GM12878 (cell line): Measurements from ENCODE around the gene C1orf210. TPM values are rescaled to one million over a fixed set of nuclear protein-coding genes. Genes with fewer than 3 reads are reported as not detected.

ENCODE experiments used
- ATAC-seq: fragments of 200-7000 bp; cut with Tn5 transposase; 3 replicates; pipeline ENCODE4 v1.9.1; 2020; ENCODE audit warnings: mild to moderate bottlenecking, moderate library complexity
- BruUV-seq: library from RNA; stranded (reverse); fragments of 400-500 nt; replicated peaks from 2 replicates; lab custom pipeline; 2021; lab: Mats Ljungman, UMichigan
- CTCF ChIA-PET: fragments of 300-600 bp; sonication (Branson Sonifier 250); formaldehyde crosslinking; extraction: SDS; loops from one replicate; lab custom pipeline; 2021; ENCODE audit warnings: inconsistent platforms; lab: Yijun Ruan, JAX
- POLR2A ChIA-PET: fragments of 350-600 bp; formaldehyde crosslinking; extraction: SDS; loops from one replicate; lab custom pipeline; 2021; ENCODE audit warnings: inconsistent platforms; lab: Charles Lee
- RAD21 ChIA-PET: fragments of 300-600 bp; sonication (Branson Sonifier 250); formaldehyde crosslinking; loops from one replicate; lab custom pipeline; 2023; ENCODE audit warnings: antibody characterized with exemption; ENCODE audit not compliant: unreplicated experiment; lab: Charles Lee
- SMC1A ChIA-PET: fragments of 300-600 bp; sonication (Branson Sonifier 250); formaldehyde crosslinking; loops from one replicate; lab custom pipeline; 2023; ENCODE audit not compliant: unreplicated experiment, uncharacterized antibody; lab: Charles Lee
- DNase-seq: peaks from one replicate; pipeline ENCODE4 v3.0.0-alpha.2; 2011; ENCODE audit warnings: low read depth, low spot score
- FAIRE-seq: peaks from 3 replicates; lab custom pipeline; 2011; peaks lifted over from hg19 to GRCh38; lab: Jason Lieb, UNC
- H2AFZ ChIP-seq: 2 replicates; pipeline ENCODE4 v1.6.0; 2011; ENCODE audit warnings: low read depth, low read length, control low read depth; ENCODE audit not compliant: control insufficient read depth
- H3K27ac ChIP-seq: 2 replicates; pipeline ENCODE4 v1.5.1; 2011; ENCODE audit warnings: control low read depth; ENCODE audit not compliant: control insufficient read depth, insufficient read depth
- H3K27me3 ChIP-seq, 2 experiments: replicated peaks in 1 of 2; 2 replicates each; pipeline versions ENCODE4 v1.6.0 to v1.6.1; 2011; ENCODE audit warnings: low read length in 1 of 2; ENCODE audit not compliant: control insufficient read depth in 2 of 2, insufficient read depth in 2 of 2
- H3K36me3 ChIP-seq, 2 experiments: 2 replicates each; pipeline ENCODE4 v1.5.1; 2011; ENCODE audit warnings: low read length in 1 of 2; ENCODE audit not compliant: control insufficient read depth in 2 of 2, insufficient read depth in 2 of 2
- H3K4me1 ChIP-seq: 2 replicates; pipeline ENCODE4 v1.6.1; 2011; ENCODE audit warnings: mild to moderate bottlenecking, low read length, moderate library complexity, mixed read lengths; ENCODE audit not compliant: control insufficient read depth, insufficient read depth
- H3K4me2 ChIP-seq: 2 replicates; pipeline ENCODE4 v1.6.0; 2011; ENCODE audit warnings: control low read depth; ENCODE audit not compliant: control insufficient read depth, insufficient read depth
- H3K4me3 ChIP-seq: fragments of 200-600 bp; sonication (generic); 2 replicates; pipeline ENCODE4 v1.5.1; 2016
- H3K79me2 ChIP-seq: 2 replicates; pipeline ENCODE4 v1.6.0; 2011; ENCODE audit warnings: low read length; ENCODE audit not compliant: control insufficient read depth, insufficient read depth
- H3K9ac ChIP-seq: 2 replicates; pipeline ENCODE4 v1.8.0; 2011; ENCODE audit warnings: low read length, control low read depth, mixed read lengths; ENCODE audit not compliant: control insufficient read depth, insufficient read depth
- H3K9me3 ChIP-seq: replicated peaks from 3 replicates; pipeline ENCODE4 v1.5.1; 2011; ENCODE audit warnings: mild to moderate bottlenecking, low read length; ENCODE audit not compliant: control insufficient read depth, insufficient read depth
- H4K20me1 ChIP-seq: 2 replicates; pipeline ENCODE4 v1.6.0; 2011; ENCODE audit not compliant: control insufficient read depth, insufficient read depth
- ASH2L ChIP-seq: fragments of 300-600, 200-600 bp; sonication (generic); IDR thresholded peaks from 2 replicates; pipeline ENCODE4 v1.6.1; 2017; ENCODE audit warnings: low read depth, mild to moderate bottlenecking, borderline replicate concordance
- BCL3 ChIP-seq: IDR thresholded peaks from 2 replicates; pipeline ENCODE4 v1.6.1; 2011; ENCODE audit warnings: borderline replicate concordance, low read depth, mild to moderate bottlenecking, moderate library complexity, low read length; ENCODE audit not compliant: insufficient read depth, poor library complexity, severe bottlenecking
- CTCF ChIP-seq, 3 experiments: IDR thresholded peaks in 2 of 3; conservative IDR thresholded peaks in 1 of 3; 2 replicates each; pipeline ENCODE4 v1.5.1; 2011; ENCODE audit warnings: low read depth in 3 of 3, low read length in 3 of 3, mild to moderate bottlenecking in 3 of 3, control low read depth in 2 of 3, moderate library complexity in 2 of 3, inconsistent platforms in 1 of 3, mixed read lengths in 1 of 3; ENCODE audit not compliant: control insufficient read depth in 2 of 3, insufficient read depth in 1 of 3; ENCODE audit errors: extremely low read depth in 1 of 3
- IRF3 ChIP-seq: fragments of 450-650 bp; IDR thresholded peaks from 2 replicates; pipeline ENCODE4 v1.6.1; 2014; ENCODE audit warnings: mild to moderate bottlenecking
- NRF1 ChIP-seq: conservative IDR thresholded peaks from 2 replicates; pipeline ENCODE4 v1.6.1; 2011; ENCODE audit warnings: mild to moderate bottlenecking, low read depth, low read length, improper control_type of control experiment
- PAX5 ChIP-seq: IDR thresholded peaks from 2 replicates; pipeline ENCODE4 v1.6.1; 2011; ENCODE audit warnings: low read depth, low read length, borderline replicate concordance
- PML ChIP-seq: IDR thresholded peaks from 2 replicates; pipeline ENCODE4 v1.6.1; 2012; ENCODE audit warnings: low read length, inconsistent platforms
- SPI1 ChIP-seq: IDR thresholded peaks from 2 replicates; pipeline ENCODE4 v1.6.1; 2011; ENCODE audit warnings: low read depth, mild to moderate bottlenecking, low read length, moderate library complexity, borderline replicate concordance; ENCODE audit not compliant: insufficient read depth
- ZNF384 ChIP-seq: IDR thresholded peaks from 2 replicates; pipeline ENCODE4 v1.6.1; 2012; ENCODE audit warnings: low read depth, mild to moderate bottlenecking, low read length, improper control_type of control experiment, borderline replicate concordance
- WGBS: methylation state at CpG from one replicate; pipeline ENCODE4 v1.1.6; 2016; ENCODE audit warnings: low lambda C conversion rate; ENCODE audit not compliant: insufficient replicate concordance, insufficient coverage; ENCODE audit errors: missing lambda C conversion rate; 5-methylcytosine and 5-hydroxymethylcytosine counted together
- in situ Hi-C: fragments of 300-500 bp; cut with MboI; formaldehyde crosslinking; loops from 9 replicates; pipeline ENCODE4 v1.14.3; 2018; ENCODE audit warnings: mixed read lengths
- intact Hi-C: fragments of 100-400 bp; cut with micrococcal nuclease; formaldehyde crosslinking; loops from one replicate; pipeline ENCODE4 v1.14.2; 2022; ENCODE audit not compliant: unreplicated experiment
- polyA plus RNA-seq, 11 experiments: library from polyadenylated mRNA; depleted of rRNA in 4 of 11; unstranded in 6 of 11; stranded (reverse) in 5 of 11; fragments of >200 nt; fragmentation: Nextera tagmentation in 4 of 11; fragmentation: Illumina TruSeq in 1 of 11; extraction: Ambion mirVana in 4 of 11; extraction: Trizol in 1 of 11; gene quantifications; 1 replicate in 1 of 11; 2 replicates in 10 of 11; pipeline versions ENCODE4 v1.2.1 to v1.2.3, GENCODE V29; 2011 to 2016; ENCODE audit warnings: inconsistent platforms in 2 of 11, missing spikeins in 2 of 11, low read depth in 1 of 11
- total RNA-seq, 4 experiments: library from RNA; depleted of rRNA in 3 of 4; stranded (reverse); fragments of >200 nt in 3 of 4; fragmentation: Illumina TruSeq in 1 of 4; extraction: Trizol in 1 of 4; gene quantifications; 2 replicates each; pipeline versions ENCODE4 v1.2.1 to v1.2.3, GENCODE V29; 2013 to 2021

C1orf210 gene
- total and polyA plus RNA-seq, 10 of the 15 experiments (the other 5 are each of a cell fraction or from before 2014, with no cell fraction given): 0.07 TPM; not detected in 9

GRCh38 chr1:43293176-43293575 lies 7.8 kb upstream of the C1orf210 start (continued):
- TF ChIP-seq BCL3: no peak
- TF ChIP-seq PML: no peak
- no peak for TF ChIP-seq CTCF (IDR thresholded peaks at IDR 0.05 in 2 of 3, conservative IDR thresholded peaks at IDR 0.05 in 1 of 3; ENCODE audit: control insufficient read depth in 2 of 3, extremely low read depth in 1 of 3, insufficient read depth in 1 of 3, low read depth in 3 of 3, low read length in 3 of 3)
- no peak for TF ChIP-seq NRF1
- no peak for TF ChIP-seq ASH2L
- no peak for TF ChIP-seq IRF3

GRCh38 chr1:43292679-43293078 lies 7.3 kb upstream of the C1orf210 start:
- no peaks in the 10 kb centered on the region for H4K20me1 ChIP-seq
- no peaks in the 10 kb centered on the region for H3K79me2 ChIP-seq
- ATAC-seq (no peak), DNase-seq (no peak), FAIRE-seq (no peak)
- H3K4me1 ChIP-seq: peaks cover 13% of the 10 kb centered on the region
- peak; percentile 28; the same call in 1 of the 2 replicates for TF ChIP-seq SPI1
- 0 out of 2 replicates have a peak, but pooled peaks have one; percentile 22 for TF ChIP-seq ZNF384
- no peak for TF ChIP-seq PAX5
- H3K36me3 ChIP-seq: no peaks in the 10 kb centered on the region
- in situ Hi-C loops: no loop called here
- no TSS peak for BruUV-seq
- ChIA-PET CTCF (interaction anchor here (0.9 to 4.3 kb wide), 2 partner anchors 54 to 64 kb away, joined by 3 to 19 read pairs; no protein-coding TSS in a partner anchor), POLR2A (interaction anchor here (0.7 to 0.9 kb wide), 2 partner anchors 9 to 11 kb away, joined by 3 read pairs; no protein-coding TSS in a partner anchor), RAD21 (interaction anchor here (4.7 kb wide), 1 partner anchor 53 kb away, joined by 30 read pairs; no protein-coding TSS in a partner anchor), SMC1A (interaction anchor here (1.2 to 5.9 kb wide), 2 partner anchors 20 to 53 kb away, joined by 3 to 40 read pairs; no protein-coding TSS in a partner anchor)
- no peaks in the 10 kb centered on the region; a peak in 1 of 4 replicates for H3K27me3 ChIP-seq
- H3K27ac ChIP-seq: no peak overlapping the region
- H3K9me3 ChIP-seq: no peaks in the 10 kb centered on the region
- no peak overlapping the region for H3K4me2 ChIP-seq
- 64% methylated on average over 5 of the region's 5 CpGs for WGBS
- no peak overlapping the region for H3K4me3 ChIP-seq
- no peak overlapping the region for H3K9ac ChIP-seq
- intact Hi-C loops: no loop called here
- H2AFZ ChIP-seq: no peak overlapping the region
